ENCODE results near the gene C8G. TPM values are rescaled to one million over a fixed set of nuclear protein-coding genes. Genes with fewer than 3 reads are reported as not detected.

The C8G gene
- total RNA-seq, 4 donors from 2014 or later = 24.9 to 148 (median 66.2) TPM; not detected in 1

GRCh38 chr9:136907011-136907914 is 37.8 kb upstream of the C8G start:
- no peak for TF ChIP-seq POLR2A (IDR thresholded peaks at IDR 0.05)
- TF ChIP-seq CTCF (IDR thresholded peaks at IDR 0.05) = no peak
- DNase-seq = no peak
- H3K27ac ChIP-seq = no peak overlapping the region
- no peak overlapping the region for H3K4me3 ChIP-seq
- H3K4me1 ChIP-seq = peaks cover 1 to 20% (median 11%) of the 10 kb centered on the region in 4 donors
- no peaks in the 10 kb centered on the region for H3K27me3 ChIP-seq
- peaks cover 0 to 47% (median 4%) of the 10 kb centered on the region in 3 donors for H3K36me3 ChIP-seq
- no peaks in the 10 kb centered on the region for H3K9me3 ChIP-seq

GRCh38 chr9:136910197-136910900 is 34.7 kb upstream of the C8G start:
- no peaks in the 10 kb centered on the region for H3K4me1 ChIP-seq
- no peaks in the 10 kb centered on the region for H3K9me3 ChIP-seq
- no peaks in the 10 kb centered on the region for H3K27me3 ChIP-seq
- TF ChIP-seq CTCF (IDR thresholded peaks at IDR 0.05) (no peak), POLR2A (IDR thresholded peaks at IDR 0.05) (no peak)
- H3K36me3 ChIP-seq = peaks cover 0 to 70% (median 4%) of the 10 kb centered on the region in 3 donors
- no peak overlapping the region for H3K27ac ChIP-seq
- H3K4me3 ChIP-seq = no peak overlapping the region
- no peak for DNase-seq

- H3K4me1 ChIP-seq = no peaks in the 10 kb centered on the region
- H3K36me3 ChIP-seq = peaks cover 0 to 75% (median 4%) of the 10 kb centered on the region in 3 donors
- H3K27ac ChIP-seq = no peak overlapping the region
- H3K9me3 ChIP-seq = no peaks in the 10 kb centered on the region
- H3K27me3 ChIP-seq = no peaks in the 10 kb centered on the region
- no peak overlapping the region for H3K4me3 ChIP-seq
- TF ChIP-seq CTCF (IDR thresholded peaks at IDR 0.05) (no peak), POLR2A (IDR thresholded peaks at IDR 0.05) (no peak)
- DNase-seq = no peak
Measured at GRCh38 chr9:136910901-136911245, 34.2 kb upstream of the C8G start.

- TF ChIP-seq CTCF (IDR thresholded peaks at IDR 0.05) = no peak
- no peak for TF ChIP-seq POLR2A (IDR thresholded peaks at IDR 0.05)
- Histone ChIP-seq H3K9me3 (no peaks in the 10 kb centered on the region), H3K27ac (no peak overlapping the region), H3K27me3 (no peaks in the 10 kb centered on the region), H3K4me3 (no peak overlapping the region), H3K4me1 (no peaks in the 10 kb centered on the region), H3K36me3 (peaks cover 0 to 73% (median 0%) of the 10 kb centered on the region in 3 donors)
- DNase-seq = no peak
Measured at GRCh38 chr9:136913701-136914438, 31.2 kb upstream of the C8G start.

GRCh38 chr9:136915632-136916329 is 29.3 kb upstream of the C8G start:
- H3K27ac ChIP-seq = no peak overlapping the region
- no peak for DNase-seq
- no peaks in the 10 kb centered on the region for H3K27me3 ChIP-seq
- no peaks in the 10 kb centered on the region for H3K4me1 ChIP-seq
- H3K9me3 ChIP-seq = no peaks in the 10 kb centered on the region
- H3K4me3 ChIP-seq = no peak overlapping the region
- peaks cover 0 to 68% (median 0%) of the 10 kb centered on the region in 3 donors for H3K36me3 ChIP-seq
- TF ChIP-seq CTCF (IDR thresholded peaks at IDR 0.05) = no peak
- TF ChIP-seq POLR2A (IDR thresholded peaks at IDR 0.05) = no peak
